ENCODE data around the gene ACSF2. TPM values are rescaled to one million over a fixed set of nuclear protein-coding genes. Genes with fewer than 3 reads are reported as not detected.
"Not testable (repeated sequence)": the region's sequence is repeated elsewhere in the genome, so short reads cannot be mapped to it uniquely, and the experiment has no call there.

The ACSF2 gene
- polyA plus RNA-seq, 1 donor from 2014 or later = 28.6 TPM

DNA sequence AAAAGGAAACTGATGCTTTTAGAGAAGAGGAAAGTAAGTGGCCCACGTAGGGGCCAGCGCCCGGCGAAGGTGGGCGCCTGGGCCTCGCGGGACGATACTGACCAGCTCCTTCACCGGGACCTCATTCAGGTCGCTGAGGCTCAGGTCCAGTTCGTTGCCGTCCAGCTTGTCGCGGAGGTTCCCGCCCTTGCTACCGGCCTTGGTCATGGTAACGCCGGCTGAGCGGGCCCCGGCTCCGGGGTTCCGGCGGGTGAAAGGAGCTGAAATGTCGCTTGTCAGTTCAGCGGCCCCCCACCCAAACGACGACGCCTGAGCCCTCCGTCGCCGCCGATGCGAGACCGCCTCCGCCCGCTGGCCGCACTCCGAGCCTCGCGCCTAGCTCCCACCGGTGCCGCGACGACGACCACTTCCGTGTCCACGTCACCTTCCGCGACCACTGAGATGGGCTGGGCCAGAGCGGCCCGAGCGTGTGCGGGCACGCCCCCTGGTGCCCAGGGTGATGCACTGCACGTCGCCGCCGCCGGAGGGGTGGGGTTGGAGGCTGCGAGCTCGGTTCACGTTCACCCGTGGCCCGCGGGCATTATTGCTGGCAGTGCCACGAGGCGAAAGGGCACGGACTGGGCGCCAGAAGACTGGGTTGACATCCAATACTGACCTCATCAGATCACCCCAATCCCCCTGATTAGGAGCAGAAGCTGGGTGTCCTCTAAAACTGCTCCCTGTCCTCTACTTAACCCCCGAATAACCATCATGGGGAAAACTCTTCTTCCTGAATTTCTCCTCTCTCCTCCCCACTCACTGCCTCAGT lies 28.7 kb upstream of the ACSF2 start, which contains the start of gene LRRC59:
Gene LRRC59, minus strand, starts transcription at position 413 of the 808 bp plus-strand sequence. Its CDS starts 206 bp downstream, at position 207.
- Mint-ChIP-seq H3K27me3 (no peaks in the 10 kb centered on the region), H3K27ac (peak within 1 kb of the TSS; percentile 87 to 90 (median 89)), H3K36me3 (peaks cover 4% of the 10 kb centered on the region), H3K9me3 (no peaks in the 10 kb centered on the region), H3K4me1 (peaks cover 16 to 24% (median 20%) of the 10 kb centered on the region in 3 donors), H3K4me3 (peak within 1 kb of the TSS; percentile 87 to 96 (median 92))

- no peaks in the 10 kb centered on the region for H3K9me3 Mint-ChIP-seq
- H3K27me3 Mint-ChIP-seq = no peaks in the 10 kb centered on the region
- peak overlapping the region in 2 of 3 donors; percentile 89 to 90 for H3K27ac Mint-ChIP-seq
- H3K4me3 Mint-ChIP-seq = peak overlapping the region; percentile 87 to 92 (median 92)
- H3K4me1 Mint-ChIP-seq = peaks cover 16 to 24% (median 20%) of the 10 kb centered on the region in 3 donors
- H3K36me3 Mint-ChIP-seq = peaks cover 4% of the 10 kb centered on the region
Observed at GRCh38 chr17:50397919-50398285, 28.1 kb upstream of the ACSF2 start.

DNA sequence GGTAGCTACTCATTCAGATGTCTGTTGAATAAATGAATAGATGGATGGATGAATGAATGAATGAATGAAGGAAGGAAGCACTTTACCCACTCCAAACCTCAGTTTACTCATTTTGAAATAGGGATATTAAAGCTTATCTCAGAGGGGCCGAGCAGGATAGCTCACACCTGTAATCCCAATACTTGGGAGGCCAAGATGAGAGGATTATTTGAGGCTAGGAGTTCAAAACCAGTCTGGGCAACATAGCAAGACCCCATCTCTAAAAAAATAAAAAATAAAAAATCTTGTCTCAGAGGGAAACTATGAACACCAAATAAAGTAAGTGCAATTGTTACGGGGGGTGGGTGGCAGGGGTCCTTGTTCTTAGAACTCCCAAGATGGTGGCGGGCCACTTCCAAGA lies 27.3 kb upstream of the ACSF2 start:
- Mint-ChIP-seq H3K4me3 (peak overlapping the region in 3 of 4 donors; percentile 66 to 92 (median 87)), H3K4me1 (peaks cover 13 to 20% (median 19%) of the 10 kb centered on the region in 3 donors), H3K27ac (peak overlapping the region in 1 of 3 donors; percentile 23)
- H3K27me3 Mint-ChIP-seq, H3K9me3 Mint-ChIP-seq, H3K36me3 Mint-ChIP-seq: not testable (repeated sequence)

GRCh38 chr17:50399591-50399990 lies 26.4 kb upstream of the ACSF2 start:
- not testable (repeated sequence) for H3K36me3 Mint-ChIP-seq, H3K9me3 Mint-ChIP-seq, H3K27me3 Mint-ChIP-seq
- Mint-ChIP-seq H3K27ac (peak overlapping the region in 1 of 3 donors; percentile 53), H3K4me1 (peaks cover 15 to 20% (median 17%) of the 10 kb centered on the region in 3 donors), H3K4me3 (peak overlapping the region in 1 of 4 donors; percentile 92)

DNA sequence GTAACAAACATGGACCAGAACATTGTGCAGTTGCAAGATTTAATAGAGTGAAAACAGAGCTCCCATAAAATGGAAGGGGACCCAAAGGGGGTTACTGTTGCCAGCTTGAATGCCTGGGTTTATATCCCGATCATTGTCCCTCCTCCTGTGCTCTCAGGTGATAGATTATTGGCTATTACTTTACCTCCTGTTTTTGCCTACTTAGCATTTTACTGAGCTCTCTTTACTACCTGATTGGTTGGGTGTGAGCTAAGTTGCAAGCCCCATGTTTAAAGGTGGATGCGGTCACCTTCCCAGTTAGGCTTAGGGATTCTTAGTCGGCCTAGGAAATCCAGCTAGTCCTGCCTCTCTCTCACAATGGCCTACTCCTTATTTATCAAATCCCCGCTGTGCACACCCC lies 20.7 kb upstream of the ACSF2 start:
- not testable (repeated sequence) for H3K9me3 Mint-ChIP-seq, H3K36me3 Mint-ChIP-seq, H3K4me1 Mint-ChIP-seq, H3K27ac Mint-ChIP-seq
- Mint-ChIP-seq H3K27me3 (peaks cover 11% of the 10 kb centered on the region), H3K4me3 (peak overlapping the region in 1 of 4 donors; percentile 38)

DNA sequence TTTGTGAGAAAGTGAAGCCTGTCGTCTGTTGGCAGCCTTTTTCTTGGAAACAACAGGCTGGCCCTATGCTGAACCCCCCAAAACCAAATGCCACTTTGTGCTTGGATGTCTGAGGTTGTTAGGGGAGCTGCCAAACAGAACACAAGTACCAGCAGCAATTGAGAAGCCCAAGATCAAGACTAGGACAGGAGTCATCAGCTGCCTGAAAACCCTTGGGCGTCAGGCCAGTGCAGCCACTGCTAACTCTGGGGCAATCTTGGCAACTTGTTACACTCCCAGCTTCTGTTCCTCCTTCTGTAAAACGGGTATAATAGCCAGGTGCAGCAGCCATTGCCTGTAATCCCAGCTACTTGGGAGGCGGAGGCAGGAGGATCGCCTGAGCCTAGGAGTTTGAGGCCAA lies 19.4 kb upstream of the ACSF2 start:
- no peak overlapping the region for H3K4me3 Mint-ChIP-seq
- H3K27ac Mint-ChIP-seq = no peak overlapping the region
- H3K4me1 Mint-ChIP-seq = peaks cover 0 to 2% (median 0%) of the 10 kb centered on the region in 3 donors
- H3K36me3 Mint-ChIP-seq = peaks cover 2% of the 10 kb centered on the region
- no peaks in the 10 kb centered on the region for H3K9me3 Mint-ChIP-seq
- H3K27me3 Mint-ChIP-seq = peaks cover 11% of the 10 kb centered on the region

DNA sequence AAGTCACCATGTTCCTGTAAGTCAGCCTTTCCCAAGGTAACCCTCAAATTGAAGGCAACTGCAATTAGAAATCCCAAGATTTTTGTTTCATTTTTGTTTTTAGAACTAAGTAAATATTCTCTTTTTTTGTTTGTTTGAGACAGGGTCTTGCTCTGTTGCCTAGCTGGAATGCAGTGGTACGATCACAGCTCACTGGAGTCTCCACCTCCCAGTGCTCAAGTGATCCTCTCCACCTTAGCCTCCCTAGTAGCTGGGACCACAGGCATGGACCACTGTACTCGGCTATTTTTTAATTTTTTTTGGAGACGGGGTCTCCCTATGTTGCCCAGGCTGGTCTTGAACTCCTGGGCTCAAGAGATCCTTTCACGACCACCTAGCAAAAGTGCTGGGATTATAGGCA lies 18.1 kb upstream of the ACSF2 start:
- Mint-ChIP-seq H3K4me1 (peaks cover 0 to 2% (median 0%) of the 10 kb centered on the region in 3 donors), H3K4me3 (peak overlapping the region in 1 of 4 donors; percentile 45), H3K27me3 (peaks cover 11% of the 10 kb centered on the region), H3K27ac (no peak overlapping the region), H3K36me3 (peaks cover 2% of the 10 kb centered on the region), H3K9me3 (no peaks in the 10 kb centered on the region)

- H3K27ac Mint-ChIP-seq = no peak overlapping the region
- peaks cover 0 to 2% (median 0%) of the 10 kb centered on the region in 3 donors for H3K4me1 Mint-ChIP-seq
- no peaks in the 10 kb centered on the region for H3K9me3 Mint-ChIP-seq
- no peaks in the 10 kb centered on the region for H3K27me3 Mint-ChIP-seq
- no peak overlapping the region for H3K4me3 Mint-ChIP-seq
- H3K36me3 Mint-ChIP-seq = no peaks in the 10 kb centered on the region
Observed at GRCh38 chr17:50412188-50412732, 13.8 kb upstream of the ACSF2 start.

DNA sequence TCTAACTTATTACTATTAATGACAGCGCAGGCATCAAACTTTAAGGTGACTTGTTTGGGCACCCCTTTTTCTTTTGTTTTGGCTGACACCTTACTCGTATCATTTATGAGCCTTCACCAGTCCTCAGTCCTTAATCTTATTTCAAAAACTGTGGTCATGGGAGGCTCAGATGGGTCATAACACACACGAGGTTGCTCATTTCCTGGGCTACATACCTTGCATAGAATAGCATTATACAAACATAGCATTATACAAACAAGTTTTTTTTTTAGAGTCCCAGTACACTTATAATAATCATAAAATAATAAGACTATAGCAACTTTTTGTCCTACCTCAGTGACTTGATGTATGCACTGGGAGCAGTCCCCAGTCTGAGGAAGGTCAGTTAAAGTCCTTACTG lies 11.2 kb upstream of the ACSF2 start:
- peaks cover 0 to 3% (median 3%) of the 10 kb centered on the region in 3 donors for H3K4me1 Mint-ChIP-seq
- peaks cover 0 to 7% (median 4%) of the 10 kb centered on the region in 3 donors for H3K9me3 Mint-ChIP-seq
- H3K27me3 Mint-ChIP-seq = no peaks in the 10 kb centered on the region
- no peak overlapping the region for H3K4me3 Mint-ChIP-seq
- H3K27ac Mint-ChIP-seq = no peak overlapping the region
- no peaks in the 10 kb centered on the region for H3K36me3 Mint-ChIP-seq

- Mint-ChIP-seq H3K27ac (peak overlapping the region in 2 of 3 donors; percentile 60 to 86), H3K4me1 (peaks cover 9 to 19% (median 17%) of the 10 kb centered on the region in 3 donors), H3K4me3 (peak overlapping the region in 2 of 4 donors; percentile 52 to 65)
- H3K36me3 Mint-ChIP-seq, H3K27me3 Mint-ChIP-seq, H3K9me3 Mint-ChIP-seq: not testable (repeated sequence)
Observed at GRCh38 chr17:50419577-50419976, 6.4 kb upstream of the ACSF2 start.

GRCh38 chr17:50420419-50421112 lies 5.5 kb upstream of the ACSF2 start:
- H3K4me3 Mint-ChIP-seq = peak overlapping the region in 2 of 4 donors; percentile 92 to 93
- no peaks in the 10 kb centered on the region for H3K36me3 Mint-ChIP-seq
- peak overlapping the region; percentile 97 to 99 (median 98) for H3K27ac Mint-ChIP-seq
- peaks cover 0 to 7% (median 4%) of the 10 kb centered on the region in 3 donors for H3K9me3 Mint-ChIP-seq
- peaks cover 10 to 23% (median 20%) of the 10 kb centered on the region in 3 donors for H3K4me1 Mint-ChIP-seq
- H3K27me3 Mint-ChIP-seq = no peaks in the 10 kb centered on the region

DNA sequence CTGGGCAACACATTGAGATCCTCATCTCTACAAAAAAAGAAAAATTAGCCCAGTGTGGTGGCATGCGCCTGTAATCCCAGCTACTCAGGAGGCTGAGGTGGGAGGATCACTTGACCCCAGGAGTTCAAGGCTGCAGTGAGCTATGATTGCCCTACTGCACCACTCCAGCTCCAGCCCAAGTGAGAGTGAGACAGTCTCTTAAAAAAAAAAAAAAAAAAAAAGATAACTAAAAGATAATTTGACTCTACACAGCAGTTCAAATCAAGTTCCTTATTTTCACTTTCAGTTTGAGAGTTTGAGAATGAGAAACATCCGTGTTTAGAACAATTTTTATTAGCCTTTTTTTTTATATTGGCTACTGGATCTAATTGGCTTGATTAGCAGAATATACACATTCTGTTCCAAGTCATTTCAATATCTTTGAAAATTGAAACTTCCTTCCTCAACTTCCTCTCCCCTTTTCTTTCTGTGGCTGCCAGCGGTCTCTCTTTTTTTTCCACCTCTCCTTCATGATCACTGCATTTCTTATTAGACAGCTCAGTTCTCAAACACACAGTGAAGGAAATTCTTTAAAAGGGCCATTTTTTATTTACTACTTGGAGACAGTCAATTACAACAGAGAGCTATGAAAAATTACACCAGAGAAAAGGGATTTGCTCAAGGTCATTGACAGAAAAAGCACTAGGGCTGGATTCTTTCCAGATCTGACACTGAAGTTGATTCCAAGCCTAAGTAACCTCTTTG lies 4.5 kb upstream of the ACSF2 start:
- Mint-ChIP-seq H3K27me3 (no peaks in the 10 kb centered on the region), H3K27ac (peak overlapping the region; percentile 97 to 99 (median 98)), H3K36me3 (no peaks in the 10 kb centered on the region), H3K4me1 (peaks cover 13 to 25% (median 20%) of the 10 kb centered on the region in 3 donors), H3K9me3 (peaks cover 0 to 7% (median 4%) of the 10 kb centered on the region in 3 donors), H3K4me3 (peak overlapping the region; percentile 78 to 97 (median 92))

GRCh38 chr17:50422738-50423137 lies 3.3 kb upstream of the ACSF2 start:
- Mint-ChIP-seq H3K4me3 (peak overlapping the region in 1 of 4 donors; percentile 84), H3K27ac (peak overlapping the region; percentile 45 to 84 (median 62)), H3K4me1 (peaks cover 25 to 35% (median 25%) of the 10 kb centered on the region in 3 donors), H3K27me3 (no peaks in the 10 kb centered on the region), H3K36me3 (no peaks in the 10 kb centered on the region), H3K9me3 (peaks cover 0 to 7% (median 4%) of the 10 kb centered on the region in 3 donors)

DNA sequence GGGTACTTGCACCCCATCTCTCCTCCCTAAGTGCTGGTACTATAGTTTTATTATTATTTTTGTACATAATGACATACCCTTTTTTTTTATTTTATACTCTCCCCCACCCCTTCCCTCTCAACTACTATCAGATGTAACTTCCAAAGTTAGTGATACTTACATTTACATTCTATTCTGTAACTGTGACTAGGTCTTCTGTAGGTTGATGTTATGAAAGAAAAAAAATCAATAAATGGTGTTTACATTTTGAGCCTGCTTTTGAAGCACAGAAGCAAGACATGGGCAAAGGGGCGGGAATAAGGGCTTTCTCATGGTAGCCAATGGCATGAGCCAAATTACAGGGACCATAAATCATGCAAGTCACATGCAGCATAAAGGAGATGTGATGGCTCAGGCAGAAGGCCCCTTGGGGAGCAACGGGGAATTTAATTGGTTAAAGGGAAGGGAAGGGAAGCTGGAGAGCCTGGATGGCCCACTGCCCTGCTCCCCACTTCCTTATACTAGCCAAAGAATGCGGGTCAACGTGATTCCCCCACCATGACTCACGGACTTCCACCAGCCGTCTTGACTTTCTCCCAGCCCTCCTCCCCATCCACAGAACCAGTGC lies 2.4 kb upstream of the ACSF2 start:
- H3K27me3 Mint-ChIP-seq = no peaks in the 10 kb centered on the region

More for the DNA sequence above, 2.4 kb upstream of the ACSF2 start:
- peak overlapping the region; percentile 62 to 87 (median 79) for H3K27ac Mint-ChIP-seq
- peaks cover 0 to 7% (median 4%) of the 10 kb centered on the region in 3 donors for H3K9me3 Mint-ChIP-seq
- H3K4me1 Mint-ChIP-seq = peaks cover 25 to 37% (median 26%) of the 10 kb centered on the region in 3 donors
- H3K4me3 Mint-ChIP-seq = peak overlapping the region in 2 of 4 donors; percentile 13 to 84
- H3K36me3 Mint-ChIP-seq = no peaks in the 10 kb centered on the region

All from IgD-negative memory B cell (primary cell).